Neural progenitor cell (in vitro differentiated cells): ENCODE data around the gene PLB1.

Experiments used
- EZH2 ChIP-seq: fragments of 200-600 bp; sonication (generic); IDR thresholded peaks from 2 replicates; pipeline ENCODE4 v1.6.1; 2017; ENCODE audit warnings: antibody characterized with exemption, mild to moderate bottlenecking, moderate library complexity
- EZH2phosphoT487 ChIP-seq: fragments of 200-600 bp; sonication (generic); IDR thresholded peaks from 2 replicates; pipeline ENCODE4 v1.6.1; 2017; ENCODE audit warnings: antibody characterized with exemption
- TF ChIP-seq, protein P1 (sequence below): fragments of 200-600 bp; sonication (generic); IDR thresholded peaks from 2 replicates; pipeline ENCODE4 v1.5.1; 2017; ENCODE audit warnings: antibody characterized with exemption, mild to moderate bottlenecking

GRCh38 chr2:28475088-28475595 is 20.7 kb upstream of the PLB1 start:
- TF ChIP-seq, protein P1, sequence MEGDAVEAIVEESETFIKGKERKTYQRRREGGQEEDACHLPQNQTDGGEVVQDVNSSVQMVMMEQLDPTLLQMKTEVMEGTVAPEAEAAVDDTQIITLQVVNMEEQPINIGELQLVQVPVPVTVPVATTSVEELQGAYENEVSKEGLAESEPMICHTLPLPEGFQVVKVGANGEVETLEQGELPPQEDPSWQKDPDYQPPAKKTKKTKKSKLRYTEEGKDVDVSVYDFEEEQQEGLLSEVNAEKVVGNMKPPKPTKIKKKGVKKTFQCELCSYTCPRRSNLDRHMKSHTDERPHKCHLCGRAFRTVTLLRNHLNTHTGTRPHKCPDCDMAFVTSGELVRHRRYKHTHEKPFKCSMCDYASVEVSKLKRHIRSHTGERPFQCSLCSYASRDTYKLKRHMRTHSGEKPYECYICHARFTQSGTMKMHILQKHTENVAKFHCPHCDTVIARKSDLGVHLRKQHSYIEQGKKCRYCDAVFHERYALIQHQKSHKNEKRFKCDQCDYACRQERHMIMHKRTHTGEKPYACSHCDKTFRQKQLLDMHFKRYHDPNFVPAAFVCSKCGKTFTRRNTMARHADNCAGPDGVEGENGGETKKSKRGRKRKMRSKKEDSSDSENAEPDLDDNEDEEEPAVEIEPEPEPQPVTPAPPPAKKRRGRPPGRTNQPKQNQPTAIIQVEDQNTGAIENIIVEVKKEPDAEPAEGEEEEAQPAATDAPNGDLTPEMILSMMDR, result no peak
- TF ChIP-seq EZH2phosphoT487 (no peak), EZH2 (no peak)
